GM23338 (cell line): ENCODE results near the gene MXRA7. TPM values are rescaled to one million over a fixed set of nuclear protein-coding genes. Genes with fewer than 3 reads are reported as not detected.

Experiments used
- ATAC-seq: fragments of 200-7000 bp; cut with Tn5 transposase; 3 replicates; pipeline ENCODE4 v1.9.1; 2020
- DNase-seq: peaks from one replicate; pipeline ENCODE4 v3.0.0-alpha.2; 2015; ENCODE audit warnings: low spot score
- H2AFZ ChIP-seq: fragments of 200-600 bp; sonication (generic); 2 replicates; pipeline ENCODE4 v1.8.0; 2016; ENCODE audit warnings: antibody characterized with exemption, mild to moderate bottlenecking, moderate library complexity
- H3F3A ChIP-seq: fragments of 200-600 bp; sonication (generic); replicated peaks from 2 replicates; pipeline ENCODE4 v1.8.0; 2017; ENCODE audit warnings: antibody characterized with exemption, mixed run types, low read depth
- H3K27ac ChIP-seq: fragments of 200-600 bp; sonication (generic); 2 replicates; pipeline ENCODE4 v1.6.1; 2016; ENCODE audit warnings: low read depth
- H3K27me3 ChIP-seq: fragments of 200-600 bp; sonication (generic); 2 replicates; pipeline ENCODE4 v1.8.0; 2016; ENCODE audit warnings: mild to moderate bottlenecking, mixed run types, moderate library complexity; ENCODE audit not compliant: insufficient read depth
- H3K36me3 ChIP-seq: fragments of 200-600 bp; sonication (generic); 2 replicates; pipeline ENCODE4 v1.8.0; 2016; ENCODE audit warnings: mild to moderate bottlenecking; ENCODE audit not compliant: insufficient read depth
- H3K4me1 ChIP-seq: fragments of 200-600 bp; sonication (generic); 2 replicates; pipeline ENCODE4 v1.8.0; 2016; ENCODE audit warnings: mild to moderate bottlenecking, moderate library complexity; ENCODE audit not compliant: insufficient read depth
- H3K4me2 ChIP-seq: fragments of 200-600 bp; sonication (generic); 2 replicates; pipeline ENCODE4 v1.7.1; 2017; ENCODE audit warnings: mixed run types
- H3K4me3 ChIP-seq: fragments of 200-600 bp; sonication (generic); 2 replicates; pipeline ENCODE4 v1.6.1; 2016; ENCODE audit warnings: mixed run types
- H3K79me2 ChIP-seq: fragments of 200-600 bp; sonication (generic); replicated peaks from 2 replicates; pipeline ENCODE4 v1.8.0; 2017; ENCODE audit warnings: mild to moderate bottlenecking; ENCODE audit not compliant: insufficient read depth
- H3K9me2 ChIP-seq: fragments of 200-600 bp; sonication (generic); 2 replicates; pipeline ENCODE4 v1.8.0; 2017; ENCODE audit not compliant: insufficient read depth
- H4K20me1 ChIP-seq: fragments of 200-600 bp; sonication (generic); replicated peaks from 2 replicates; pipeline ENCODE4 v1.8.0; 2017; ENCODE audit warnings: mild to moderate bottlenecking; ENCODE audit not compliant: insufficient read depth
- H3K27ac Mint-ChIP-seq: 2 replicates; pipeline ENCODE4 v1.8.0; 2020; ENCODE audit warnings: inconsistent platforms, mild to moderate bottlenecking, moderate library complexity, mixed read lengths
- H3K27me3 Mint-ChIP-seq: 3 replicates; pipeline ENCODE4 v1.8.0; 2022; ENCODE audit warnings: low read depth, mild to moderate bottlenecking, moderate library complexity, mixed read lengths, inconsistent platforms; ENCODE audit not compliant: insufficient read depth, poor library complexity
- H3K36me3 Mint-ChIP-seq: 3 replicates; pipeline ENCODE4 v1.8.0; 2021; ENCODE audit warnings: low read depth, mild to moderate bottlenecking, inconsistent platforms, moderate library complexity, mixed read lengths
- H3K4me1 Mint-ChIP-seq: 3 replicates; pipeline ENCODE4 v1.8.0; 2020; ENCODE audit warnings: mild to moderate bottlenecking, inconsistent platforms, mixed read lengths
- H3K4me3 Mint-ChIP-seq: 3 replicates; pipeline ENCODE4 v1.8.0; 2021; ENCODE audit warnings: moderate library complexity, mild to moderate bottlenecking, inconsistent platforms, mixed read lengths
- H3K9me3 Mint-ChIP-seq: 3 replicates; pipeline ENCODE4 v1.8.0; 2020; ENCODE audit warnings: moderate library complexity, mild to moderate bottlenecking, inconsistent platforms, mixed read lengths
- CREB1 ChIP-seq: fragments of 250-450 bp; sonication (Bioruptor Pico); IDR thresholded peaks from 2 replicates; pipeline ENCODE4 v1.5.0; 2020; ENCODE audit warnings: low read depth, mild to moderate bottlenecking, moderate library complexity
- EZH2 ChIP-seq: fragments of 200-600 bp; sonication (generic); IDR thresholded peaks from one replicate; pipeline ENCODE4 v1.8.0; 2017; ENCODE audit warnings: antibody characterized with exemption, mild to moderate bottlenecking, low read depth; ENCODE audit not compliant: unreplicated experiment
- EZH2phosphoT487 ChIP-seq: fragments of 200-600 bp; sonication (generic); IDR thresholded peaks from one replicate; pipeline ENCODE4 v1.8.1; 2018; ENCODE audit warnings: antibody characterized with exemption; ENCODE audit not compliant: unreplicated experiment
- JUNB ChIP-seq: IDR thresholded peaks from one replicate; pipeline ENCODE4 v1.6.1; 2016; ENCODE audit warnings: antibody characterized with exemption; ENCODE audit not compliant: unreplicated experiment
- NANOG ChIP-seq: IDR thresholded peaks from 2 replicates; pipeline ENCODE4 v1.6.1; 2016; ENCODE audit warnings: antibody characterized with exemption, borderline replicate concordance
- STAT1 ChIP-seq: IDR thresholded peaks from one replicate; pipeline ENCODE4 v1.6.1; 2016; ENCODE audit warnings: antibody characterized with exemption; ENCODE audit not compliant: unreplicated experiment
- ZNF114 ChIP-seq: fragments of 250-450 bp; sonication (Bioruptor Pico); IDR thresholded peaks from 2 replicates; pipeline ENCODE4 v1.5.0; 2020; ENCODE audit warnings: mild to moderate bottlenecking, moderate library complexity
- ZNF331 ChIP-seq: fragments of 250-450 bp; sonication (Bioruptor Pico); IDR thresholded peaks from 2 replicates; pipeline ENCODE4 v1.5.0; 2020; ENCODE audit warnings: low read depth, mild to moderate bottlenecking, moderate library complexity
- polyA plus RNA-seq: library from polyadenylated mRNA; unstranded; fragments of >200 nt; fragmentation: Nextera tagmentation; extraction: Ambion mirVana; gene quantifications from 2 replicates; pipeline ENCODE4 v1.2.1, GENCODE V29; 2016
- total RNA-seq: library from RNA; depleted of rRNA; stranded (reverse); fragments of >200 nt; shearing (Covaris generic); gene quantifications from 2 replicates; pipeline ENCODE4 v1.2.3, GENCODE V29; 2014
- TF ChIP-seq, protein P1 (sequence below): IDR thresholded peaks from one replicate; pipeline ENCODE4 v1.6.1; 2018; ENCODE audit warnings: antibody characterized with exemption; ENCODE audit not compliant: unreplicated experiment
- TF ChIP-seq, protein P2 (sequence below): IDR thresholded peaks from 2 replicates; pipeline ENCODE4 v1.6.1; 2016; ENCODE audit warnings: antibody characterized with exemption
- TF ChIP-seq, protein P3 (sequence below), 2 experiments: fragments of 200-600 bp in 1 of 2; sonication (generic) in 1 of 2; conservative IDR thresholded peaks; 2 replicates each; pipeline versions ENCODE4 v1.5.1 to v1.6.1; 2016 to 2017; ENCODE audit warnings: antibody characterized with exemption in 2 of 2, low read depth in 2 of 2, mild to moderate bottlenecking in 2 of 2, moderate library complexity in 1 of 2

Gene MXRA7
- total and polyA plus RNA-seq, 2 experiments from 2014 or later, result 12.1 to 46.6 TPM

DNA sequence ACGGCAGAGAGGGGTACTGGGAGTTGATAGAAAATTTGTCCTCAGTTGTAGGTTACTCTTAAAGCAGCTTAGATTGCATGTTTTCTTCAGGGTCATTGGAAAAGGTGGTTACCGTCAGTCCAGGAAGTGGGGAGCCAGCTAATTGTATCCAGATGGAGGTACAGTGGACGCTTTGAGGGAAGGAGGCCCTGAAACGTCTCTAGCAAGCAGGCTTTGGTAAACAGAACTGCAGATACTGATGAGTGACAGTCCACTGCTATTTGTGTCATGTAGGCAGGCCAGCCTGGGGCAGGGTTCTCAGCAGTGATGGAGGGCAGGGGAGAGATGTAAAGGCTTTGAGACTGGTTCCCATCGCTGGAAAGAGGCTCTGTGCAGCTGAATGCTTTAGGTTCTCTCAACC is 37.0 kb downstream of the MXRA7 start:
- TF ChIP-seq, protein P1, sequence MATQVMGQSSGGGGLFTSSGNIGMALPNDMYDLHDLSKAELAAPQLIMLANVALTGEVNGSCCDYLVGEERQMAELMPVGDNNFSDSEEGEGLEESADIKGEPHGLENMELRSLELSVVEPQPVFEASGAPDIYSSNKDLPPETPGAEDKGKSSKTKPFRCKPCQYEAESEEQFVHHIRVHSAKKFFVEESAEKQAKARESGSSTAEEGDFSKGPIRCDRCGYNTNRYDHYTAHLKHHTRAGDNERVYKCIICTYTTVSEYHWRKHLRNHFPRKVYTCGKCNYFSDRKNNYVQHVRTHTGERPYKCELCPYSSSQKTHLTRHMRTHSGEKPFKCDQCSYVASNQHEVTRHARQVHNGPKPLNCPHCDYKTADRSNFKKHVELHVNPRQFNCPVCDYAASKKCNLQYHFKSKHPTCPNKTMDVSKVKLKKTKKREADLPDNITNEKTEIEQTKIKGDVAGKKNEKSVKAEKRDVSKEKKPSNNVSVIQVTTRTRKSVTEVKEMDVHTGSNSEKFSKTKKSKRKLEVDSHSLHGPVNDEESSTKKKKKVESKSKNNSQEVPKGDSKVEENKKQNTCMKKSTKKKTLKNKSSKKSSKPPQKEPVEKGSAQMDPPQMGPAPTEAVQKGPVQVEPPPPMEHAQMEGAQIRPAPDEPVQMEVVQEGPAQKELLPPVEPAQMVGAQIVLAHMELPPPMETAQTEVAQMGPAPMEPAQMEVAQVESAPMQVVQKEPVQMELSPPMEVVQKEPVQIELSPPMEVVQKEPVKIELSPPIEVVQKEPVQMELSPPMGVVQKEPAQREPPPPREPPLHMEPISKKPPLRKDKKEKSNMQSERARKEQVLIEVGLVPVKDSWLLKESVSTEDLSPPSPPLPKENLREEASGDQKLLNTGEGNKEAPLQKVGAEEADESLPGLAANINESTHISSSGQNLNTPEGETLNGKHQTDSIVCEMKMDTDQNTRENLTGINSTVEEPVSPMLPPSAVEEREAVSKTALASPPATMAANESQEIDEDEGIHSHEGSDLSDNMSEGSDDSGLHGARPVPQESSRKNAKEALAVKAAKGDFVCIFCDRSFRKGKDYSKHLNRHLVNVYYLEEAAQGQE, result no peak
- TF ChIP-seq ZNF331 (CRISPR knock-in tag), result no peak
- TF ChIP-seq STAT1, result no peak
- Histone ChIP-seq H4K20me1 (no peaks in the 10 kb centered on the region), H3K4me2 (no peak overlapping the region), H3K79me2 (no peaks in the 10 kb centered on the region), H3F3A (0 out of 2 replicates have a peak, but pooled peaks cover 12% of the 10 kb centered on the region), H3K27me3 (no peaks in the 10 kb centered on the region), H3K4me1 (peaks cover 11% of the 10 kb centered on the region), H3K36me3 (no peaks in the 10 kb centered on the region), H3K4me3 (no peak overlapping the region), H2AFZ (no peak overlapping the region), H3K9me2 (peaks cover 2% of the 10 kb centered on the region; the same call in 1 of the 2 replicates), H3K27ac (no peak overlapping the region)
- Mint-ChIP-seq H3K36me3 (no peaks in the 10 kb centered on the region), H3K27ac (no peak overlapping the region), H3K27me3 (peaks cover 10% of the 10 kb centered on the region), H3K4me3 (no peak overlapping the region), H3K4me1 (peaks cover 14% of the 10 kb centered on the region), H3K9me3 (no peaks in the 10 kb centered on the region)
- DNase-seq (no peak), ATAC-seq (no peak)

DNA sequence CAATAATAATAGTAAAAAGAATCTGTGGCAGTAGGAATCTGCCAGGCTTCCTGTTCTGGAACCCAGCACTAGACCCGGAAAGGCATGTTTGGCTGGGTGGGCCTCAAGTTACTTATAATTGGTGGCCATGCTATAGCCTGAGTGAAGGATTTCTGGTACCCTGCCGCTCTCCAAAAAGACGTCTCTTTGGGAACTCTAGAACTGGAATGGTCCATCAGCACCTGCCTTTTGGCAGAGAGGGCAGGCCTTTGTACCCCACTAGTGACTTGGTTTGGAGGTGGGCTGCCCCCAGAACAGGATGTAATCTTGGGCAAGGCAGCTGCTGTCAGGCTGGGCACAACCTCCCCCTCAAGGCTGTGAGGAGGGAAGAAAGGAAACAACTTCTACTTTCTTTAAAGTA is 37.9 kb downstream of the MXRA7 start:
- Histone ChIP-seq H4K20me1 (no peaks in the 10 kb centered on the region), H2AFZ (no peak overlapping the region), H3K36me3 (no peaks in the 10 kb centered on the region), H3F3A (0 out of 2 replicates have a peak, but pooled peaks cover 12% of the 10 kb centered on the region), H3K4me3 (peak overlapping the region; percentile 67; the same call in 1 of the 2 replicates), H3K27ac (no peak overlapping the region), H3K79me2 (no peaks in the 10 kb centered on the region), H3K9me2 (peaks cover 2% of the 10 kb centered on the region; the same call in 1 of the 2 replicates), H3K4me2 (peak overlapping the region; percentile 89), H3K27me3 (no peaks in the 10 kb centered on the region), H3K4me1 (peaks cover 14% of the 10 kb centered on the region)
- DNase-seq (no peak), ATAC-seq (no peak)
- Mint-ChIP-seq H3K4me3 (peak overlapping the region; percentile 90), H3K4me1 (peaks cover 17% of the 10 kb centered on the region), H3K27ac (no peak overlapping the region), H3K27me3 (peaks cover 10% of the 10 kb centered on the region), H3K9me3 (no peaks in the 10 kb centered on the region), H3K36me3 (no peaks in the 10 kb centered on the region)
- TF ChIP-seq, protein P2, sequence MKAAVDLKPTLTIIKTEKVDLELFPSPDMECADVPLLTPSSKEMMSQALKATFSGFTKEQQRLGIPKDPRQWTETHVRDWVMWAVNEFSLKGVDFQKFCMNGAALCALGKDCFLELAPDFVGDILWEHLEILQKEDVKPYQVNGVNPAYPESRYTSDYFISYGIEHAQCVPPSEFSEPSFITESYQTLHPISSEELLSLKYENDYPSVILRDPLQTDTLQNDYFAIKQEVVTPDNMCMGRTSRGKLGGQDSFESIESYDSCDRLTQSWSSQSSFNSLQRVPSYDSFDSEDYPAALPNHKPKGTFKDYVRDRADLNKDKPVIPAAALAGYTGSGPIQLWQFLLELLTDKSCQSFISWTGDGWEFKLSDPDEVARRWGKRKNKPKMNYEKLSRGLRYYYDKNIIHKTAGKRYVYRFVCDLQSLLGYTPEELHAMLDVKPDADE, result no peak
- no peak for TF ChIP-seq STAT1
- no peak for TF ChIP-seq NANOG
- TF ChIP-seq, protein P1, result no peak
- TF ChIP-seq, protein P3, sequence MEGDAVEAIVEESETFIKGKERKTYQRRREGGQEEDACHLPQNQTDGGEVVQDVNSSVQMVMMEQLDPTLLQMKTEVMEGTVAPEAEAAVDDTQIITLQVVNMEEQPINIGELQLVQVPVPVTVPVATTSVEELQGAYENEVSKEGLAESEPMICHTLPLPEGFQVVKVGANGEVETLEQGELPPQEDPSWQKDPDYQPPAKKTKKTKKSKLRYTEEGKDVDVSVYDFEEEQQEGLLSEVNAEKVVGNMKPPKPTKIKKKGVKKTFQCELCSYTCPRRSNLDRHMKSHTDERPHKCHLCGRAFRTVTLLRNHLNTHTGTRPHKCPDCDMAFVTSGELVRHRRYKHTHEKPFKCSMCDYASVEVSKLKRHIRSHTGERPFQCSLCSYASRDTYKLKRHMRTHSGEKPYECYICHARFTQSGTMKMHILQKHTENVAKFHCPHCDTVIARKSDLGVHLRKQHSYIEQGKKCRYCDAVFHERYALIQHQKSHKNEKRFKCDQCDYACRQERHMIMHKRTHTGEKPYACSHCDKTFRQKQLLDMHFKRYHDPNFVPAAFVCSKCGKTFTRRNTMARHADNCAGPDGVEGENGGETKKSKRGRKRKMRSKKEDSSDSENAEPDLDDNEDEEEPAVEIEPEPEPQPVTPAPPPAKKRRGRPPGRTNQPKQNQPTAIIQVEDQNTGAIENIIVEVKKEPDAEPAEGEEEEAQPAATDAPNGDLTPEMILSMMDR (conservative IDR thresholded peaks at IDR 0.05; ENCODE audit: low read depth in 2 of 2), result no peak
- no peak for TF ChIP-seq ZNF114 (CRISPR knock-in tag)
- no peak for TF ChIP-seq EZH2
- no peak for TF ChIP-seq JUNB
- no peak for TF ChIP-seq EZH2phosphoT487
- no peak for TF ChIP-seq ZNF331 (CRISPR knock-in tag)
- TF ChIP-seq CREB1, result no peak
